Esophagus squamous epithelium (tissue), 5 donors: ENCODE results near the gene SLC4A3. TPM values are rescaled to one million over a fixed set of nuclear protein-coding genes. Genes with fewer than 3 reads are reported as not detected.

Experiments
- DNase-seq: peaks from one replicate; lab custom pipeline; 2025; lab: John Stamatoyannopoulos, UW
- H3K27ac ChIP-seq, 4 donors: fragments of 200-600 bp; sonication (generic); one replicate each; pipeline ENCODE4 v1.5.1; 2016 to 2019; ENCODE audit warnings: mild to moderate bottlenecking in 1 of 4
- H3K27me3 ChIP-seq, 4 donors: fragments of 200-600 bp; sonication (generic); 1 replicate in 3 of 4; 2 replicates in 1 of 4; pipeline versions ENCODE4 v1.5.1 to v1.6.0; 2017 to 2021; ENCODE audit warnings: antibody characterized with exemption in 1 of 4
- H3K36me3 ChIP-seq, 3 donors: fragments of 200-600 bp; sonication (generic); one replicate each; pipeline ENCODE4 v1.5.1; 2016 to 2019
- H3K4me1 ChIP-seq, 3 donors: fragments of 200-600 bp; sonication (generic); one replicate each; pipeline ENCODE4 v1.5.1; 2017 to 2019
- H3K4me3 ChIP-seq, 4 donors: fragments of 200-600 bp; sonication (generic); 1 replicate in 3 of 4; 2 replicates in 1 of 4; pipeline ENCODE4 v1.5.1; 2016 to 2019; ENCODE audit warnings: mild to moderate bottlenecking in 2 of 4, moderate library complexity in 1 of 4
- H3K9me3 ChIP-seq, 3 donors: fragments of 200-600 bp; sonication (generic); one replicate each; pipeline ENCODE4 v1.5.1; 2016 to 2019
- CTCF ChIP-seq, 6 experiments: fragments of 450-650 bp in 4 of 6; fragments of 200-600 bp in 2 of 6; sonication (generic) in 2 of 6; IDR thresholded peaks; one replicate each; pipeline ENCODE4 v1.5.1; 2016 to 2019; ENCODE audit warnings: antibody characterized with exemption in 6 of 6, mild to moderate bottlenecking in 4 of 6, moderate library complexity in 4 of 6
- POLR2A ChIP-seq, 4 donors: fragments of 450-650 bp; IDR thresholded peaks; one replicate each; pipeline ENCODE4 v1.6.1; 2017; ENCODE audit warnings: antibody characterized with exemption in 4 of 4, mild to moderate bottlenecking in 4 of 4, moderate library complexity in 3 of 4
- WGBS, 2 donors: methylation state at CpG; one replicate each; pipeline ENCODE4 v1.1.5; 2018; 5-methylcytosine and 5-hydroxymethylcytosine counted together
- intact Hi-C: fragments of 100-400 bp; cut with DNase I; formaldehyde crosslinking; loops from one replicate; pipeline ENCODE4 v1.15.0; 2022
- total RNA-seq, 4 donors: library from RNA; depleted of rRNA; stranded (reverse); fragments of >200 nt; gene quantifications; one replicate each; pipeline ENCODE4 v1.1.0, GENCODE V29; 2016
- donor health status: DM: yes; HTN: yes; CAD: no.

SLC4A3 gene
- total RNA-seq, 4 donors from 2014 or later = 1.1 to 4.0 (median 2.2) TPM

GRCh38 chr2:219632760-219633105 lies 5.3 kb downstream of the SLC4A3 start:
- DNase-seq = no peak
- Histone ChIP-seq H3K27me3 (peaks cover 0 to 19% (median 0%) of the 10 kb centered on the region in 4 donors), H3K36me3 (no peaks in the 10 kb centered on the region), H3K9me3 (no peaks in the 10 kb centered on the region), H3K4me3 (no peak overlapping the region), H3K27ac (no peak overlapping the region), H3K4me1 (peaks cover 5 to 7% (median 5%) of the 10 kb centered on the region in 3 donors)
- WGBS, 2 donors = 100% methylated on average over 1 of the region's 8 CpGs; no CpG with 5 or more reads in 1 of the 2 donors
- intact Hi-C loops = no loop called here
- TF ChIP-seq POLR2A (IDR thresholded peaks at IDR 0.05) (no peak), CTCF (IDR thresholded peaks at IDR 0.05) (no peak)

- H3K27ac ChIP-seq = no peak overlapping the region
Observed at GRCh38 chr2:219633276-219634065, 6.0 kb downstream of the SLC4A3 start.

DNA sequence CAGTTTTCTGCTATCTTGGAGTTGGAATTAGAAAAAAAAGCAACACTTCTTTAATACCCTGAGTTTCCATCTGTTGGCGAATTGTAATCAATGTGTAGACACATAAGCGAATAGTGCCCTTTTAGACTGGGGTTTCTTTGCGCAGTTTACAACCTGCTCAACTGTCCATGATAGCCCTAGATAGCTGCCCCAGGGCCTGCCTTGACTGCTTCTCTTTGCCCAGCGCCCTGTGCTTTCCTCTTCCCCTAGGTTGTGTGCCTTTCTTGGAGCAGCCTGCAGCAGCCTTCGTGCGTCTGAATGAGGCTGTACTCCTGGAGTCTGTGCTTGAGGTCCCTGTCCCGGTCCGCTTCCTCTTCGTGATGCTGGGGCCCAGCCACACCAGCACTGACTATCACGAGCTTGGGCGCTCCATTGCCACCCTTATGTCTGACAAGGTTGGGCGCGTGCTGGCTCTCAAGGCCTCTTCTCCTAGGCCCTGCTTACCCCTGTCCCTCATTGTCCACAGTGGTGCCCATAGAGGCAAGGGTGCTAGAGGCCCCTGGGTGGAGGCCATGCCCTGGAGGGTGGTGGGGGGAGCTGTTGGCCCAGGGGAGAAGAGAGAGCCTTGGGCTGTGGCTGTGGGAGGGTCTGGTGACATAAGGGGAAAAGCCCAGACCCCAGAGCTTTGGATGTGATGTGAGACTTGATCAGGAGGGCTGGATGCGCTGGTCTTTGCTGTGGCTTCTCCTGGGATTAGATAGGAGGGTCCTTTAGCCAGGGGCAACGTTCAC lies 6.9 kb downstream of the SLC4A3 start:
- TF ChIP-seq POLR2A (IDR thresholded peaks at IDR 0.05) (no peak), CTCF (IDR thresholded peaks at IDR 0.05) (no peak)
- WGBS, 2 donors = 82 to 89% methylated on average over 8 to 13 of the region's 15 CpGs

More at GRCh38 chr2:219633276-219634065, 6.0 kb downstream of the SLC4A3 start:
- H3K36me3 ChIP-seq = no peaks in the 10 kb centered on the region
- no peaks in the 10 kb centered on the region for H3K4me1 ChIP-seq
- 91% methylated on average over 12 to 13 of the region's 22 CpGs for WGBS, 2 donors
- TF ChIP-seq CTCF (IDR thresholded peaks at IDR 0.05) (no peak), POLR2A (IDR thresholded peaks at IDR 0.05) (no peak)
- no peak for DNase-seq
- intact Hi-C loops = no loop called here
- H3K9me3 ChIP-seq = no peaks in the 10 kb centered on the region
- H3K4me3 ChIP-seq = no peak overlapping the region
- H3K27me3 ChIP-seq = peaks cover 0 to 11% (median 0%) of the 10 kb centered on the region in 4 donors

GRCh38 chr2:219634951-219635751 lies 7.7 kb downstream of the SLC4A3 start:
- Histone ChIP-seq H3K27ac (no peak overlapping the region), H3K36me3 (no peaks in the 10 kb centered on the region)
- WGBS, 2 donors = 80 to 82% methylated on average over 3 to 8 of the region's 22 CpGs

More for the DNA sequence above, 6.9 kb downstream of the SLC4A3 start:
- Histone ChIP-seq H3K36me3 (no peaks in the 10 kb centered on the region), H3K4me1 (no peaks in the 10 kb centered on the region), H3K27me3 (peaks cover 0 to 3% (median 0%) of the 10 kb centered on the region in 4 donors), H3K4me3 (no peak overlapping the region), H3K9me3 (no peaks in the 10 kb centered on the region), H3K27ac (no peak overlapping the region)
- intact Hi-C loops = no loop called here
- DNase-seq = no peak

DNA sequence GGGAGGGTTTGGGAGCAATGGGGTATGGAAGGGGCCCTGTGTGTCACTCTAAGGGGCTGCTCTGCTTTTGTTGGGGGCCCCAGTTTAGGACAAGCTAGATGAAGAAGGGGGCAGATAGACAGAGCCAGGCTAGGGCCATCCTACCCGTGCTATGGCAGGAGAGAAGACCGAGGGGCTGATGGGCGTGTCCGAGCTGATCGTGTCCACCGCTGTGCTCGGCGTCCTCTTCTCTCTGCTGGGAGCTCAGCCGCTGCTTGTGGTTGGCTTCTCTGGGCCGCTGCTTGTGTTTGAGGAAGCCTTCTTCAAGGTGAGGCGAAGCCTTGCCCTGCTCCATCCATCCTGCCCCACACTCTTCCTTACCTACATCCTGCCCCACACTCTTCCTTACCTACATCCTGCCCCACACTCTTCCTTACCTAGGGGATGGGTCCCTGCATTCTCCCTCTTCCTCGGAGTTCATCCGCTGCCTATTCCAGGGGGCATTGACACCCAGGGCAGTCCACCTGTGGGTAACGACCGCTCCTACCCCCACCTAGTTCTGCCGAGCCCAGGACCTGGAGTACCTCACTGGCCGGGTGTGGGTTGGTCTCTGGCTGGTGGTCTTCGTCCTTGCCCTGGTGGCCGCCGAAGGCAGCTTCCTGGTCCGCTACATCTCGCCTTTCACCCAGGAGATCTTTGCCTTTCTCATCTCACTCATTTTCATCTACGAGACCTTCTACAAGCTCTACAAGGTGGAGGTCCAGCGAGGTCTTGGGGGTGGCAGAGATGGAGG lies 8.9 kb downstream of the SLC4A3 start:
- no peak for TF ChIP-seq CTCF (IDR thresholded peaks at IDR 0.05)
- no peak for TF ChIP-seq POLR2A (IDR thresholded peaks at IDR 0.05)
- H3K4me1 ChIP-seq = no peaks in the 10 kb centered on the region
- no peaks in the 10 kb centered on the region for H3K36me3 ChIP-seq
- DNase-seq = no peak
- H3K4me3 ChIP-seq = no peak overlapping the region
- no peaks in the 10 kb centered on the region for H3K9me3 ChIP-seq
- H3K27ac ChIP-seq = no peak overlapping the region
- intact Hi-C loops = no loop called here
- 84 to 93% methylated on average over 20 to 22 of the region's 24 CpGs for WGBS, 2 donors
- no peaks in the 10 kb centered on the region for H3K27me3 ChIP-seq

More at GRCh38 chr2:219634951-219635751, 7.7 kb downstream of the SLC4A3 start:
- no peak for TF ChIP-seq POLR2A (IDR thresholded peaks at IDR 0.05)
- Histone ChIP-seq H3K4me1 (no peaks in the 10 kb centered on the region), H3K4me3 (no peak overlapping the region), H3K27me3 (no peaks in the 10 kb centered on the region), H3K9me3 (no peaks in the 10 kb centered on the region)
- intact Hi-C loops = no loop called here
- DNase-seq = no peak
